HG03520 (cell line): Measurements from ENCODE around the gene LAMA2.
"Not testable (repeated sequence)": the region's sequence is repeated elsewhere in the genome, so short reads cannot be mapped to it uniquely, and the experiment has no call there.

Source experiments
- ATAC-seq: cut with Tn5 transposase; IDR thresholded peaks from one replicate; pipeline ENCODE4 v1.9.1; 2021; ENCODE audit warnings: mild to moderate bottlenecking, moderate library complexity; ENCODE audit not compliant: unreplicated experiment

The LAMA2 gene

DNA sequence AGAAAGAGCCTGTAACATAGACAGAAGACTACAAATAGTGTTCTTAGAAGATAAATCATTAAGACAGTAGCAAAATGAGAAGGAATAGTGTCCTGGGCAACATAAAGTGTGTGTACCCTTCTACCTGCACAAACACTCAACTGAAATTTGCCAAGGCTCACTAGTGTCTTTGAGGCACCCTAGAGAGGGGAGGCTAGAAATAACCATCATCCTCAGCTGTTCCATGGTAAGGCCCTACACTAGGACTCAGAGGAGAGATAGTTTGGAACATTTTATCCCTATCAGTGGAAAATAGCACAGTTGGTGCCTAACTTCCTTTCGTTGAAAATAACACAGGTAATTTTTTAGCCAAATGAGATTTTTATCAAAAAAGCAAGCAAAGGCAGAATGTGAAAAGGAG, 230.7 kb downstream of the LAMA2 start:
- no peak for ATAC-seq

DNA sequence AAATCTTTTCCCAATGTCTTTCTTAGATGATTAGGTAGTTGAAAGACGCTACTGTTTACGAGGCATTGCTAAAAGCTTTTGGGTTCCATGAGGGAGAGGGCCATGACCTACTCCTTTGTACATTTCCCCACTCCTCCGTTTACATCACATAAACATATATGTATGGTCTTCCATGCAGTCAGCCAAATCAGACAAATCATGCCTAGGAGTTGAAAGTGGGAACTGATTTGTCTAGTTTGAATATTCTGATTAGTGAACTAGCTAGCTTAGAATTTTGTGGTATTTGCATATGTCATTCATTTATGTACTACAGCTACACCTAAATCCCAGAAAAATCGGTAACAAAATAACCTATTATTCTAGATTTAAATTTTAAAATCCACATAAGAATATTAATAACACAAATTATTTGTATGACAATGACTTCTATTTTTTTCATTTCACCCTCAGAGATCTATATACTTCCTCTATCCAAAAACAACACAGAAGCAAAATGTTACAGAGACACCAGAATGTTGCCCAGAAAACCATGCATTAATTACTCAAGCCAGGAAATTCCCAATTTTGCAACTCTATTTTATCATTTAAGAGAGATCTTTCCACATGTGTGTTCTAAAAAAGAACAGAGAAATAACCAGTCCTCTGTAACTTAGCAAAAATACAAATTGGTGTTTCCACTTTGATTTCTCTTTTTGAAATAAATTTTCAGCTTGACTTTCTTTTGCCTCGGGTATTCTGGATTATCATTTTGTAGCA, 231.9 kb downstream of the LAMA2 start:
- ATAC-seq = no peak

DNA sequence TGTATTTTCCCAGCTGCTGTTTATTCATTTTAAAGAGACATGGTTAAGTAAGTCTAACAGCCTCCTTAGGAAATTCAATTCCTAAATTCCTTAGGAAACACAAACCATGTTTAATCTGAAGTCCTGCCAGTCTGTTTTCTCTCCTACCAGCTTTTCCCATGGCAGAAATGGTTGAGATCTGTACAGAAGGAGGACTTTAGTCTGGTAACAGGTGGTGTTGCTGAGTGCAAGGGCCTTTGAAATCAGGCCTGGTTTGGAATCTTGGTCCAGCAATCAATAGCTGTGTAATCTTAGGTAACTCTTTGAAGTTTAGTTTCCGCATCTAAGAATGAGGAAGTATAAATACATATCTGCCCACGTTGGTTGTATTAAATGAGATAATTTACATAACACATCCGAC, 232.5 kb downstream of the LAMA2 start:
- ATAC-seq = no peak

DNA sequence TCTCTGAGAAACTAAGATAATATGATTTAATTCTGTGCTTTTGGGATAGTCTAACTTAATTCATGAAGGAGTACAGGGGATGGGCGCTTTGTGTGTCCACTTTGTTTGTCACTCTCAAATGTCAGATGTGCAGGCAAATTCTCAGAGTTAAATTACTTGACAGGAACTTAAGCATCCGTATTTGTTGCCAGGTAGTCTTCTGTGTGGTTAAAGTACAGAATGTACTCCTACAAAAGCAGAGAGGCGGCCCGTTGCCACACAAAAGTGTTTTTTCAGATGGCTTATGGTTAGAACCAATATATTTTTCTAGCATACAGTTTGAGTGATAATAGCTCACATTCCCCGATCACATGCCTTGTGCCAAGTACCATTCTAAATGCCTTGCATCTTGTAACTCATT, 234.4 kb downstream of the LAMA2 start:
- ATAC-seq = no peak

DNA sequence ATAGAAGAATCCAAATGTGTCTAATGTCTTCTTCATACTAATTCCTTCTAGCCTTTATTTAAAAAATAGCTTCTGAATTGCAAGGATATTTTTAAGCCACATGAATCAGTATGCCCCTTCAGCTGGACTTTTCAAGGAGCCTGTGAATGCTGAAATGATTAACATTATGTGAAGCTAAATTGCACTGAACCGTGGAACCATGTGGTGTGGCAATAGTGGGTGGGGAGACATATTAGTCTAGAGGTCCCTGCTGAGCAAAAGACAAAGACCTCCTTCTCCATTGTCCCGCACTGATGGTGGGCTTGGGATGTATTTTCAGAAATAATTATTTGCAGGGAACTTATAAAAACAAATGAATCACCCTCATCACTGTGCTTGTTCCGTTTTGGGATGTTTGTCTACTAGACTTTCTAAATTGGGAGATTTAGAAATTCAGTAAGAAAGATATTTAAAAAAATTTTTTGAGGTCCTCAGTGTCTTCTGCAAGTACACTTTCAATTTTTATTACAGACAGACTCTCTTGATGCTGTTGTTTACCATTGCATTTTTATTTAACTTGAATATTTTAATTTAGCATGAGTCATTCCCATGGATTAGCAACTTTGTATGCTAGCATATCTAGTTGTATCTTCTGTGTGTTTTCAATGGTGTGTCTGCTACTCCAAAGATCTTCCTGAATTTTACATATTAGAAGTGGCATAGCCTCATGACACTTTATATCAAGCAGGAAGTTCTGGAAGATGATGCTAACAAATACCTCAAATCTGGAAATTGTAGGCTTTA, 238.1 kb downstream of the LAMA2 start:
- ATAC-seq = no peak

DNA sequence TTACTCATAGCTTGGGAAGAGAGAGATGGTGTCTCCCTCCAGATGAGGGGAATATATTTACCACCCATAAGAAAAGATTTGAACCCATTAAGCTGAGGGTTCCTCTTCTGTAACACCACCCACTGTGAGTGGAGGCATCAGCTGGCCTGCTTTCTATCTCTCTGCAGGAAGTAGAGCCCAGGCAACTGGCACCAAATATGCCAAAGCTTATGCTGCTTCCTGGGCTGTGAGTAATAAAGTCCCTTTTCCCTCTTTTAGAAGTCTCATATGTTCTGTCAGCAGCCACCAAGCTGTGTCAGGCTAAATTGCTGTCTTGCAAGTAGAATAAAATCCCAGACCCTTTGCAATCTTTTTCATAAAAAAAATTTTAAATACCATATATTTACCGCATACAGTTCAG, 241.4 kb downstream of the LAMA2 start:
- no peak for ATAC-seq

DNA sequence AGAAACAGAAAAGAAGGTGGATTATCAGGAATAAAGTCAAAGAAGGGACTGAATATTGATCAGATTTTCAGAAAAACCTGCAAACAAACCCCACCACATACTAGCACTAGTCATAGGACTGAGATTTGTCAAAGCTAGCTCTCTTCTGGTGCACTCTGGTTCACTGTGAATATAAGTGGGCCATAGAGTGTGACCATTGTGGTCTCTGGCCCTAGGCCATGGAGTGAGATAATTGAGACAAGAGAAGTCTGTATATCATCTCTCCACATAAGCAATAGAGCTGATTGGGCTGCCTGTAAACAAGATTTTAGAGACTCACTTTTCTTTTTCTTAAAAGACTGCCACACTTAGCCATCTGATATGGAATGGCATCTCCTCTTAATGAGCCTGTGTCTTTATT, 247.2 kb downstream of the LAMA2 start:
- ATAC-seq = no peak

DNA sequence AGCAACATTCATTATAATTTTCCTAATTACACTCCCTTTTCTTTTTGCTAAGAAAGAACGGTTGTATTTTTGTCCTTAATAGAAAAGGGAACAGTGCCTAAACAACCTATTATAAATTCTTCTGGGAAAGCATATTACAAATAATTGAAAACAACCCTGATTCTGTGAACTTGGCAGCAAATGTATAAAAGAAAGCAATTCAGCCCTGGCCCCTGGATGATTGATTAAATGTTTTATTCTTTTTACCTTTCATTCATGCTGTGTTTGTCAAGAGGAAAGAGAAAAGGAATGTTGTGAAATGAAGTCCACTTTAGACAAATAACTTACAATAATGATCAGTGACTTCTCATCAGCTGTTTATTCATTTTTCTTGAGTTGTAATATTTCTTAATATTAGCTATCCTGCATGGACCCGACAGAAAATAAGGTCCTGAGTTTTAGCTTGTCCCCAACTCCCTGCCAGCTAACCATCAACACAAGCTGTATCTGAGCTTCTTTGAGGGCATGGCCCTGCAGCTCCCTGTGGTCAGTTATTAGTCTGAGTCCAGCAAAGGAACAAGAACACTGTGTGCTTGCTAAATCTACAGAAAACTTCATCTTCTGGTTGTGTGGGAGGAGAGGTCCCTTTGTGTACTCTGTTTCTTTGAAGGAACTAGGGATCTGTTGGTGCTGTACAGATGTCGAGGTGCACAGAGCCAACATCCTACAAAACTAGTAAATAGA, 248.2 kb downstream of the LAMA2 start:
- ATAC-seq = no peak

DNA sequence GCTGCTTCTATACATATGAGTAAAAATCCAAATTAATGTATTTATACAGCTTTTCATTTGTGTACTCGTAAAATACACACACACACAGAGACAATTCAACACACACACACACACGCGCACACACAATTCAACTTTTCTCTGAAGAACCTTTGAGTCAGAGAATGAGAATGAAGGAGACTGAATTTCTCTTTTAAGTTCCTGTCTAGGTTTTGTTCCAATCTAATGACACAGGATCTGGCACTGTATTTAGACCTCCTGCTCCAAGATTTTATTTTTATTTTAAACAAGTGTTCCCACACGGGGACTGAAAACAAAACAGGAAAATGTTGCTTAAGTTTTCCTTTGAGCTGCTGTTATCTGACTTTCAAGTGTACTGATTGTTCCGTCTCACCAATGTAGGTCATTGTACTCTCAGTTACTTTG, 250.8 kb downstream of the LAMA2 start:
- ATAC-seq = no peak

DNA sequence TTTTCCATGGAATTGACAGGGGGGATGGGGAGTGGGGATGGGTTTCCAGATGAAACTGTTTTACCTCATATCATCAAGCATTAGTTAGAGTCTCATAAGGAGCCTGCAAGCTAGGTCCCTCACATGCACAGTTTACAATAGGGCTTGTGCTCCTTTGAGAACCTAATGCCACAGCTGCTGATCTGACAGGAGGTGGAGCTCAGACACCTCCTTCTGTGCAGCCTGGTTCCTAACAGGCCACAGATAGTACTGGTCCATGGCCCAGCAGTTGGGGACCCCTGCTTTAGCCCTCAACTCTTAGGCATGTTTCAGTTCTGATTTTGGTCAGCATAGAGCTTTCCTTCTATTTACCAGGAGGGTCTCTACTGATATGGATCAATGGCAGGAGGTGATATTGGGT, 251.6 kb downstream of the LAMA2 start:
- ATAC-seq = no peak

DNA sequence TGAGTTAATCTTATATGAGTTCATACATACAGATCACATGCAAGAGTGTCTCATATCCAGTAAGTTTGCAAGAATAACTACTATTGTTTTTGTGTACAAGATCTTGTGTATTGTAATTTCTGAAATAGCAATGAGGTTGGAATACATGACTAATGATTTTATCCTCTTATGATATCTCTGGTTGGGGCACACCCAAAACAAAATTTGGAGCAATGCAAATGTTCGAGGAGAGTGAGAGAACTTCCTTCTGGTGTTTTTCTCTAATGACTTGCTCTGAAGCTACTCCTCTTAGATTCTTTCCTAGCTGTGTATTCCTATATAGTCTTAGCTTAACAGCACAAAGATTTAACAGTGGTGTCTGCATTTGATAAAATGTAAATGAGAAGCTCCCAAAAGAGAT, 252.5 kb downstream of the LAMA2 start:
- no peak for ATAC-seq

DNA sequence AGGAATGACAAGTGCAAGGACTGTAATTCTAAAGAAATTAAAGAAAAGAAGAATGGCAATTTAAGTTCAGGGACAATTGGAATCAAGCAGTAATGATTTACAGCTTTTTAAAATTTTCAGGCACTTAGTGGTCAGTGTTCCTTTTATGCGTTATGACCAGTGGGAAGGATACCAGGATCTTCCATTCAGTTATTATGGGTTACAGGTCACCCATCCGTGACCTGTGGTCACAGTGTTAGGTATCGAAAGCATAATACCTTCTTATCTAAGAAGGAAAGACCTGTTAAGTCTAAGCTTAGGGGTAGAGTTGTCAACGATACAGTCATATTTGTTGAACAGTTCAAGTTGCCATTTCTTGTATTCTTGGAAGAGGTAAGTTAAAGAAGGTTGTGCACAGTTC, 253.8 kb downstream of the LAMA2 start:
- no peak for ATAC-seq

DNA sequence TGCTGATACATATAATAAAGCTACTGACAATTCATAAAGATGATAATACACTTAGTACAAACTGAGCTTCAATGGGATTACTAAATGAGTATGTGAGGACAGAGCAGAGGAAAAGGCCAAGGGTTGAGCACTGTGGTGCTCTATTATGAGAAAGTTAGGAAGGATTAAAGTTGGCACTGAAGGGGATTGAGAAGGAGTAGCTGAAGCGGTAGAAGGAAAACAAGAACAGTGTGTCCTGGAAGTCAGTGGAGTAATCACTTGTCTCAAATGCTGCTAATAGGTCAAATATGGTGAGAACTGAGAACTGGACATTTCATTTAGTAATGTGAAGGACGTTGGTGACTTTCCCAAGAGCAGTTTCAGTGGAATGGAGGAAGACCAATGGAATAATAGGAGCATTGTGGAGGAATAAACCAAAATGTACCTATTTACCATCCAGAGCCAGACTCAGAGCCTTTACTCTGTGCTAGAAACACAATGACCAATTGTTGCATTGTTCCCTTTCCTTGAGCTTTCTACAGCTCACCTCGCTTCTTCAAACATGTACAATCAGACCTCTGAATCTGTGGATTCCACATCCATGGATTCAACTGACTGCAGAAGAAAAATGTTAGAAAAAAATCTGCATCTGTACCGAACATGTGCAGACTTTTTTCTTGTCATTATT, 255.9 kb downstream of the LAMA2 start:
- no peak for ATAC-seq

DNA sequence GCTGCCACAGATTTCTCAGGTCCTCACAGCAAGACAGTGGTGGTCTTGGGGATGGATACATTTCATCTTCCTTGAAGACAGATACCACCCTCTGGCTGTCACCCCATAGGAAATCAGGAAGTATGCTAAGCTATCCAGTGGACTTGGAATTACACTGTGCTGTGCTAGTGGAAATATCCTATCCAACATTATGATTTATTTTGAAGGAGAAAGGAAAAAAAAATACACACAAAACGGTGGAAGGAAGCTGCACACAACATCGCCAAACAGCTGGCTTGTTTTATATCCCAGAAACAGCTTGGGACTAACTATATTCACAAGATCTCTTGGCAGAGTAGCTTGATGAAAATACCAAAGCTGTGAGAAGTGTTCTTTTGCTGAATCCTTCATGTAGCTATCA, 257.6 kb downstream of the LAMA2 start:
- no peak for ATAC-seq

DNA sequence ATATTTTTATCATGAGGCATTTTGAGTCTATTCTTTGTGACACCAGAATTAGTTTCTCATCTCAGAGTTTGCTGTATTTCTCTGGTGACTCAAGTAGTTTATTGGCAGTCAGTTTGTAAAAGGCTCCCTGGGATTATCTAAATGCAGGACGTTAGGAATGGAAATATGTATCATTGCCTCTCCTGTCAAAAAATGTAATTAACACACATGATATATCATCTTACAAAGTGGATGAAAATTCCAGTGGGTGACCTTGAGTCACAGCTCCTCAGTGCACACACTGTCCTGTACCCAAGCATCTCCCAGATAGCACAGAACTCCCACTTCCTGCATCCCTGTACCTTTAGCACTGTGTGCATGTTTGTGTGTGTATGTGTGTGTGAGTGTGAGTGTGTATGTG, 258.6 kb downstream of the LAMA2 start:
- ATAC-seq = no peak

DNA sequence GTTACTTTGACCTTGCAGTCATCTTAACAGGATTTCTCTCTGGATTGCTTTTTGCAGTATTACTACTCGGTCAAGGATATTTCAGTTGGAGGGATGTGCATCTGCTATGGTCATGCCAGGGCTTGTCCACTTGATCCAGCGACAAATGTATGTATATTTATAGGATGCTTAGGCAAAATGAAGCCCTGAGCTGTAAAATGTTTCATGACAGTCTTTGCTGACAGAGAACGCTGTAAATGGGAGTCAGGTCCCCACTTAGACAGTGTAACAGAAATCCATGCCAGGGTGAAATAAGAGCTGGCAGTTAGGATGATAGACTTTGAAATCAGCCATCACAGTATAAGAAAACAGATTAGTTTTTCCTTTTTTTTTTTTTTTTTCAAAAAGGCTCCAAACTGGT, 264.0 kb downstream of the LAMA2 start:
- no peak for ATAC-seq

DNA sequence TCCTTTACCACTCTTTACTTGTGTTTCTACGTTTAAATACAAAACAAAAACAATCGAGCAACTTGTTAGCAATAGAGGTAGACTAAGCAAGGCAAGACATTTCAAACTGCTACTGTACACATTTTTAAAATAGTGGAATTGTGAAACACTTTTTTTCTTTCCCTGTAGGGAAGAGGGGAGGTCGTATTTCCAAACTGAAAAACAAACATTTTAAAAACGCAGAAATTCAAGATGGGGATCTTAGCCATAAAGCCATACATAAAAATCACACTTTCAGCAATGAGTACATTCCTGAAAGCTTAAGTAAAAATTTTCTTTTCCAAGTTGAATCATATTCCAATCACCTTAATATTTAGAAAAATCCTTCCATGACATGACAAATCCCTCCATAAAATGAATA, 267.6 kb downstream of the LAMA2 start:
- no peak for ATAC-seq

DNA sequence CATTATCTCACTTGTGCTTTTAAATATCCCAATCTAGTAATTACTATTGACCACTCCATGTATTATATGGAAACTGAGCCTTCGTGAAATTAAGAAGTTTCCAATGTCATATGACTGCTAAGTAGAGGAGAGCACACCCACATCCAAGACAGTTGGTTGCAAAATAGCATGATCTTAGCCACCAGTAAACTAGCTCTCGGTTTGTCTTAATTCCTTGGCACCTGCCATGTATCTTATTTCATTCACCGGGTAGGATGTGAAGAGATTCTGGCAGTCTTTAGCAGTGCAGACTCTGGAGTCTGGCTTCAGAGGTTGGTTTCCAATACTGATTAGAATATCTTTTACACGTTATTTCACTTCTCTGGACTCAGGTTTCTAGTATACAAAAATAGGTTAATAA, 270.3 kb downstream of the LAMA2 start:
- no peak for ATAC-seq

DNA sequence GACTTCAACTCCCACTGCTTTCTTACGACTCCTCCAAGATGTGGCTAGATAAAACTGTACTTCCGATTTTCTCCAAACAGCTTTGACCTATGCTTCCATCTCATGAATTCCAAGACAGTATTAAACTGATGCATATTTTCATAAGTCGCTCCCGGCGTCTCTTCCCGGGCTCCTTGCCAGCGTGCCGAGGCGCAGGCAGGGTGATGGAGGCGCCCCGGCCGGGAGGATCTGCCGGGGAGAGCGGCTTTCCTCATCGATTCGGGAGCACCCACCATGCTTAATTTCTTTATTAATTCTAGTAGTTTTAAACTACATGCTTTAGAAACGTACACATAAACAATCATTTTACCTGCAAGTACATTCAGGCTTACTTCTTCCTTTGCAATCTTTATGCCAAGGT, 276.3 kb downstream of the LAMA2 start:
- ATAC-seq = not testable (repeated sequence)

DNA sequence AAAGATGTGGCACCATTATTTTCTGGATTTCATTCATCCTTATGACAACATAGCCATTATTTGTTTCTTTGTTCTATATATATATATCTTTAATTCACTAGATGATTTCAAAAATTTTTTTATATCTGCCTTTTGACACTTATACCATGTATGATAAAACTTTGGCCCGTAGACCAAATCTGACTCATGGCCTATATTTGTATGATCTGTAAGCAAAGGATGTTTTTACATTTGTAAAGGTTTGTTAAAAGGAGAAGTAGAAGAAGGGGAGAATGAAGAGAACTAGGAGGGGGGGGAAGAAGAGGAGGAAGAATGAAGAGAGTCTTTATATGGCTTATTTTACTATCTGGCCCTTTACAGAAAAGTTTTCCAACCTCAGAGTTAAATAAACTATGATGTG, 279.7 kb downstream of the LAMA2 start:
- ATAC-seq = no peak

DNA sequence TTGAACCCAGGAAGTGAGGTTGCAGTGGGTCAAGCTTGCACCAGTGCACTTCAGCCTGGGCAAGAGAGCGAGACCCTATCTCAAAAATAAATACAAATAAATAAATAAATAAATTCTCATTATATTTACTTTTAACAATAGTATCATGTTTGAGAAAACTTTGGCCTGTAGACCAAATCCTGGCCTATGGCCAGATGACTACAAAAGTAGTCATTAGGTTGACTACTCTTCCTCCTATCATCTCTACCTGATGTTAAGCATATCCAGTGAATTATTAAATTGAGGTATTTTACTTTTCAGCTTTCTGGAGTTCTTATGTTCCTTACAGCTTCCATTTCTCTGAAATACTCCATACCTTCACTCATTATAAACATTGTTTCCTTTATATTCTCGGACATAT, 280.6 kb downstream of the LAMA2 start:
- ATAC-seq = no peak
